Fibroblast of peridontal ligament (primary cell): ENCODE results near the gene GPC3.
A peak's percentile ranks its signal among the peaks of the same experiment; 100 is the strongest.

ENCODE experiments used
- DNase-seq: peaks from one replicate; pipeline ENCODE4 v3.0.0-alpha.2; 2010; ENCODE audit errors: extremely low read depth

Gene GPC3

DNA sequence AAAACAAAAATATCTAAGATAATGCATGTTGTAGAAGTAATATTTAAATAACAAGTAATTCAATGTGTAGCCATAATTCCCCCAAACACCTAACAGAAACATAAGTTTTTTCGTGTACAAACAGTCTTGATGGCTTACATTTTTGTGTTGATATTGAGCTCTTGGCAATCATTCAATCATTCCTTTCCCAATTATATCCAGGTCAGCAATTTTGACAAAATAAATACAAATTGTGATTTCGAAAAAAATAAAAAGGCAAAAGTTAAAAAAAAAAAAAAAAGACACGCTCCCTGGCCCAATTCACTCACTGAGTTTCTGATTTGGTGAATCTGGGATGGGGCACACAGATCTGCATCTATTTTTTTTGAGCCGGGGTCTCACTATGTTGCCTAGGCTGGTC is 382.5 kb downstream of the GPC3 start:
- DNase-seq = no peak

DNA sequence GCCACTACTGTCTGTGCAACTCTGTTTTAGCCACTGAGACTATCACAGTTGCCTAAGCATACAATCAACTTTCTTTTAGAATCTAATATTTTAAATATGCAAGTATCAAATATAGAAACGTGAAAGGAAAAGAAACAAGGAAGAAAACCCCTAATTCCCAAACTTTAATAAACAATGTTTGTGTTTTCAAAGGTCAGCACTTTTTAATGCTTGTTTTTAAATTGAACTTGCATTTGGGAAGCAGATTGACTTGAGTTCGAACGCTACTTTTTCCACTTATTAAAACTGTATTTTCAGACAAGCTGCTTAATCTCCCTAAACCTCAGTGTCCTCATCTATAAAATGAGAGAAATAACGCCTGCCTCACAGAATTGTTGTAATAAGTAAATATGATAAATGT is 384.3 kb downstream of the GPC3 start:
- DNase-seq = no peak

DNA sequence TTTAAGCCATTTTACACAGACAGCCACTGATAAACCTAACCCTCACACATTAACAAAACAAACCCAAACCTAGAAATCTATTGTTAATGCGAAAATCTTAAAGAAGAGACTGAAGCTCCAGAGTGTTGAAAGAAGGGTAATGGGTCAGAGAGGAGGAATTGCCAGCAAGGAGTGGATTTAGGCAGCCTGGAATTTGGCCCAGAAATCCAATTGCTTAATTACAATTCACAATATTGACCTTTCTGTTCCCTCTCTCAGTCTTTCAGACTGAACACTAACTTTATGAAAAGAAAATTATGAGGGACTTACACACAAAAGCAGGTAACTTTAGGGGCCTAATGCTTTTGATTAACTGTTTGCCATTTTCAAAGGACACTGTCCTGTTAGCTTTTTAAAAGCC is 384.9 kb downstream of the GPC3 start:
- no peak for DNase-seq

GRCh38 chrX:133598601-133599335 is 386.6 kb downstream of the GPC3 start:
- DNase-seq = no peak

DNA sequence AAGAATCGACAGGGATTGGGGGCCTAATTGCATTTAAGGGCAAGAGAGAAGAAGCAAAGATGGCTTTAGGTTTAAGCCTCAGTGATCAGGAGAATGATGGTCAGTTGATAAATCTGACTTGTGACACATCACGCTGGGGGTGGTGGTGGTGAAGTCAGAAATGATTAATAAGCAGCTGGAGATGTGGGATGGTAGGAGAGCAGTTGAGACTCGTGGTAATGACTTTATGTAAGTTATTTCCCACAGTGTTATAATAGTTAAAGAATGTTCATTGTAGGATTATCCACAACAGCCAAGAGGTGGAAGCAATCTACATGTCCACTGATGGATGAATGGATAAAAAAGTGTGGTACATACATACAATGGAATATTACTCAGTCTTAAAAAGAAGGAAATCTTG is 391.2 kb downstream of the GPC3 start:
- no peak for DNase-seq

GRCh38 chrX:133593531-133593930 is 391.9 kb downstream of the GPC3 start:
- DNase-seq = no peak

DNA sequence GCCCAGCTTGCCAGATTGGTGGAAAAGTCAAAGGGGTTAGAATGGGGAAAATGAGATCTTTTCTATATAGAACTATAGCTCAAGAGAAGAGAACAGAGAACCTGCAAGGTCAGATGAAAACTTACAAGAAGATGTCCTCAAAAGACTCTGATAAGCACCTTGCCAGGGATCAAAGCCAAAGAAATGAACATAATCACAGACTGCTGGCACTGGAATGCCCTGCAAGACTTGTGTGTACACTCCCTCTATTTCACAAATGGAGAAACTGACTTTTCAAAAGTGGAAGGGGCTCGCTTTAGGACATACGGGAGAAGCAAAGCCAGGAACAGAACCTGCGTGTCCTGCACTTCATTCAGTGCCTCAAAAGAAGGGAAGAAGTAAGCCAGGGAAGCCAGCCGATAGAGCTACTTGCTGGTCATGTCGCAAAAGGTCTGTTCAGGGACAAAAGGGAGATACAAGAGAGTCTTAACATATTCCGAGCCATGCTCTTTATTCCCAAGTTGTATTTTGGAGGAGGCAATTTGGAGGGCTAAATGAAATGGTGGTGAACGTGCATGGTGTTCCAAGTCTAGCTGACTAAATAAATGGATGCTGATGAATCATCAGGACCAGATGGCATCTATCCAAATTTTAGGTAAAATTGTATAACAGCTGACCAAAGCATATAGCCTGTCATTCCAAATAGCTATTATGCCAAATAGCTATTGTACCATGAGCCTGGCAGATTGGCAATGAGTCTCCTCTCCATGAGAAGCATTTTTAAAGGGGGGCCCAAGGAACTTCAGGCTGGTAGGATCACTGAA is 394.5 kb downstream of the GPC3 start:
- no peak for DNase-seq

DNA sequence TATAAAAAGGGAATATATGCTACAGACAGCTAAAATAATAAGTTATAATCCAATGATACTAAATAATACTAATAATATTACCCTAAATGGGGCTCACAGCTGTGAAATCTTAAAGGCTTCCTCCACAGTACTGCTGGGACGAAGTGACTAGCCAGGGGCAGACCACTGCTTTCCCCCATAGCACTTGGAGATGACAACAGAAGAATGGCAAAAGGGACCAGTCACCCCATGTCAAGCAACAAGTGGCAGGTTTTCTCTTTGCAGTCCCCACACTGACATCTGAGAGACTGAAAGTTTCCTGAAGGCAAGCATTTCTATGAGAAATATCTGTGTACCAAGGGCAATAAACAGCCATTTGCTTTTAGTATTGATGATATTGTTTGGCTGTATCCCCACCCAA is 396.6 kb downstream of the GPC3 start:
- DNase-seq = no peak

GRCh38 chrX:133587818-133588217 is 397.6 kb downstream of the GPC3 start:
- DNase-seq = no peak

GRCh38 chrX:133587071-133587470 is 398.3 kb downstream of the GPC3 start:
- no peak for DNase-seq

GRCh38 chrX:133586443-133586842 is 399.0 kb downstream of the GPC3 start:
- DNase-seq = no peak

- no peak for DNase-seq
These were observed 401.6 kb downstream of the GPC3 start for GRCh38 chrX:133583825-133584224.

- DNase-seq = peak; percentile 42
These were observed 404.8 kb downstream of the GPC3 start for GRCh38 chrX:133580625-133581024.

GRCh38 chrX:133579631-133580030 is 405.8 kb downstream of the GPC3 start:
- DNase-seq = no peak

GRCh38 chrX:133576876-133577275 is 408.5 kb downstream of the GPC3 start:
- DNase-seq = no peak

DNA sequence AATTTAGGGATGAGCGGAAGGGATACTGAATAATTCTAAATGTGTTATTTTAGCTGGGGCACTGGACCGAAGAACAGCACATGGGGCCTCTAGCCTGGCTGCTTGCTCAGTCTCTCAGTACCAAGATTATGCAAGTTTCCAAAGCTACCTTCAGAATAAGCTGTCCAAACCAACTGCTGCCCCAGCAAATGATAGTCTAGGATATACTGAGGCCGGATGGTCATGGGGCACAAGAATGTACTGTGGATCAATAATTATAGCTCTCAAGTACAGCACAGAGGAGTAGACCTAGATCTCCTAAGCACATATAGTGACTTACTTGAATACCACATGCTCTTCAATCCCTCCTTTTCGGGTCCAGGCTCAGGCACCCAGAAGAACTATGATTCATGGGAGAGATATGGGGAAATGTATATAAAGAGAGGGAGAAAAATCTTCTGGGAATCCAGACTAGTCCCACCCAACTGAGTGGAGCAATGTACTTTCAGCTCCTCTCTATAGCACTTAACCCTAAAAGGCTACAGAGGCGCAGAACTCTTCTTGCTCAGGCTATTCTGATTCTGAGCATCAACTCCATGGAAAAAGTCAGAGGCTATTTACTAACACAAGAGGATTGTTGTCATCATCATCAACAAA is 409.8 kb downstream of the GPC3 start:
- no peak for DNase-seq

GRCh38 chrX:133574716-133575115 is 410.7 kb downstream of the GPC3 start:
- DNase-seq = no peak

GRCh38 chrX:133570549-133570948 is 414.8 kb downstream of the GPC3 start:
- DNase-seq = peak; percentile 21

DNA sequence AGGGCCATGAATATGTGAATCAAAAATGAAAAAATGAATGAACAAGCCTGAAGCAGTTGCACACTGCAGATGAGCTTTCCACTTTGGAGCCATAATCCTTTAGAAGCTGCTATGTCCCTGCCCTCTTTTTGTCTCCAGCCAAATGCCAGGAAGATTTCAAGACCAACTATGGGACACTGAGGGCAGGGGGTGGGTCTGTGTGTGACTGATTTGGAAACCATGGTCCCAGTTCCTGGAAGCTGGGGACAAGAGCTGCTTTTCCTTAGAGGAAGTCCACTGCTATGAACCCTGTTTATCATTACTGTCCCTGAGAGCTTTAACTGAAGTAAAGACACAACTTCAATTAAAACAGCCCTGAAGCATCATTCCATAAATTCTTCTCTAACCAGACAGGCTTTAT is 416.2 kb downstream of the GPC3 start:
- DNase-seq = no peak

DNA sequence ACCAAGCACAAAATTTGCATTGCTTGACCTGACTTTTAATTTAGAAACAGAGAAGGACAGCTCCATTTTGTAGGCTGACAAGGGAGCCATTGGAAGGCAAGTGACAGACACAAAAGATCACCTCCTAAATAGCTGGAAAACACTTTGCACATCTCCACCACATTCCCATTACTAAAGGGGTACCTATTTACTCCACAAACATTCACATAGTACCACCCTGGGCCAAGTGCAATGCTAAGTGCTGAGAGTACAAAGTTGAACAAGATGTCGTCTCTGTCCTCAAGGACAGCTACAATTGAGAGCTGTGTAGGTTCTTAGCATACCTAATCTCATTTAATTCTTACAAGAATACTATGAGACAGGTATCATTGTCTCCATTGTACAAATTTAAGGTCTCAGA is 417.3 kb downstream of the GPC3 start:
- DNase-seq = no peak

DNA sequence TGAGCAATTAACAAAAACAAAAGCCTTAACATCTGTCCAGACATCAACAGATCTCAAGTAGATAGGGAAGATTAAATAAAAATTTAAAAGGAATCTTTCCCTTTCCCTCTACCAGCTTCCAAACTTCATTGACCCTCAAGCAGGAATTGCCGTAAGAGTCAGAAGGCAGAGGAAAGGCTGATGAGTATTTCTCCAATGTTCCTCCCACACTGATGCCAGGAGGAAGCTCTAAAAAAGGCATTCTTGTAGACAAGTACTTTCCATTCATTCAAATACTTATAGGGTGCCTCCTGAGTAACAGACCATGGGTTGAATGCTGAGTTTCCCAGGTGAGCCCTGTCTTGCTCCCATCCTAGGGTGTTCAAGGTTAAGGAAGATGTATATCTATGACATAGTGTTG is 418.5 kb downstream of the GPC3 start:
- no peak for DNase-seq

- DNase-seq = no peak
These were observed 421.7 kb downstream of the GPC3 start for GRCh38 chrX:133563705-133564104.

DNA sequence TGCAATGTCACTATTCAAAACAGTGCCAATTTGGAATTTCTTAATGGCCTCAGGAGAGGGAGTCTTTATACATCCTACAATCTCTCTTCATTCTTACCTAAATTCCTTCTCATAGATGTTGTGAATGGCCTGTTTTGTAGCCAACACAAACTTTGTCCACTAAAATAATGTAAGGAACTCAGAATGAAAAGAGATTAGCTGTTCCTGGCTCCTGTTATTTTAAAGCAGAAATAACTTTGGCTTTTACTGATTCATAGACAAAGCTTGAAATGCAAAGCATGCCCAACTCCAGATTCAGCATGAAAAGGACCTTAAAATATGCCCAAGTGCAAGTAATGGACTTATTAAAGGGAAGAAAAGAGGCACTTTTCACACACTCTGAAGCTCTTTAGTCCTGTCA is 424.1 kb downstream of the GPC3 start:
- DNase-seq = no peak
